K562 (cell line): ENCODE data around the gene CLCA1. TPM values are rescaled to one million over a fixed set of nuclear protein-coding genes. Genes with fewer than 3 reads are reported as not detected.

Source experiments
- FOSL1 ChIP-seq: fragments of 200-800 bp; sonication (Bioruptor generic); conservative IDR thresholded peaks from 2 replicates; pipeline ENCODE4 v1.6.1; 2016; ENCODE audit warnings: missing genetic modification characterization, missing compliant biosample characterization
- FOXJ3 ChIP-seq: sonication (generic); formaldehyde crosslinking; IDR thresholded peaks from 2 replicates; pipeline ENCODE4 v1.4.0; 2020; ENCODE audit warnings: mild to moderate bottlenecking, missing genetic modification reagents
- HMG20B ChIP-seq: fragments of 250-450 bp; sonication (Bioruptor Pico); IDR thresholded peaks from 2 replicates; pipeline ENCODE4 v1.5.0; 2021; ENCODE audit warnings: mild to moderate bottlenecking
- MAFK ChIP-seq: IDR thresholded peaks from 2 replicates; pipeline ENCODE4 v1.6.1; 2011; ENCODE audit warnings: low read length, improper control_type of control experiment
- MBD2 ChIP-seq: sonication (generic); IDR thresholded peaks from 2 replicates; pipeline ENCODE4 v1.6.1; 2016; ENCODE audit warnings: low read depth, borderline replicate concordance
- MYBL2 ChIP-seq, 2 experiments: fragments of 450-650 bp in 1 of 2; sonication (generic) in 1 of 2; formaldehyde crosslinking in 1 of 2; IDR thresholded peaks; 2 replicates each; pipeline versions ENCODE4 v1.6.1 to v1.8.1; 2017 to 2022; ENCODE audit warnings: borderline replicate concordance in 1 of 2, inconsistent platforms in 1 of 2, low read depth in 1 of 2, mild to moderate bottlenecking in 1 of 2, missing genetic modification reagents in 1 of 2, moderate library complexity in 1 of 2
- MYC ChIP-seq, 2 experiments: fragments of 250-450 bp in 1 of 2; sonication (Bioruptor Pico) in 1 of 2; IDR thresholded peaks; 2 replicates each; pipeline versions ENCODE4 v1.5.1 to v1.6.1; 2012 to 2021; ENCODE audit warnings: low read depth in 2 of 2, borderline replicate concordance in 1 of 2, improper control_type of control experiment in 1 of 2, low read length in 1 of 2, mild to moderate bottlenecking in 1 of 2, moderate library complexity in 1 of 2
- NFE2L1 ChIP-seq: fragments of 450-650 bp; IDR thresholded peaks from 2 replicates; pipeline ENCODE4 v1.6.1; 2016; ENCODE audit warnings: missing genetic modification characterization, low read depth, mild to moderate bottlenecking, missing compliant biosample characterization, moderate library complexity, borderline replicate concordance
- RB1 ChIP-seq: fragments of 450-650 bp; IDR thresholded peaks from 2 replicates; pipeline ENCODE4 v1.6.1; 2017; ENCODE audit warnings: low read depth, mild to moderate bottlenecking
- SUPT5H ChIP-seq: fragments of 450-650 bp; IDR thresholded peaks from 2 replicates; pipeline ENCODE4 v1.6.1; 2016
- ZNF75A ChIP-seq: fragments of 450-650 bp; formaldehyde crosslinking; IDR thresholded peaks from 2 replicates; pipeline ENCODE4 v1.4.0; 2020; ENCODE audit warnings: mild to moderate bottlenecking
- polyA plus RNA-seq, 8 experiments: library from polyadenylated mRNA; depleted of rRNA in 4 of 8; stranded (reverse) in 5 of 8; unstranded in 3 of 8; fragments of >200 nt; fragmentation: Nextera tagmentation in 2 of 8; fragmentation: Illumina TruSeq in 1 of 8; extraction: Ambion mirVana in 2 of 8; extraction: Trizol in 1 of 8; gene quantifications; 2 replicates each; pipeline versions ENCODE4 v1.2.1 to v1.2.3, GENCODE V29; 2011 to 2014; ENCODE audit warnings: inconsistent platforms in 1 of 8, missing spikeins in 1 of 8
- total RNA-seq, 7 experiments: library from RNA; depleted of rRNA in 6 of 7; stranded (reverse); fragments of >200 nt in 6 of 7; fragmentation: Illumina TruSeq in 2 of 7; extraction: Trizol in 2 of 7; gene quantifications; 2 replicates each; pipeline versions ENCODE4 v1.2.1 to v1.2.3, GENCODE V29; 2011 to 2021; ENCODE audit warnings: low replicate concordance in 1 of 7
- TF ChIP-seq, protein P1 (sequence below): fragments of 450-650 bp; IDR thresholded peaks from 2 replicates; pipeline ENCODE4 v1.6.1; 2017; ENCODE audit warnings: antibody characterized with exemption
- TF ChIP-seq, protein P2 (sequence below), 2 experiments: fragments of 450-650 bp; formaldehyde crosslinking in 1 of 2; IDR thresholded peaks; 2 replicates each; pipeline versions ENCODE4 v1.4.0 to v1.6.1; 2014 to 2020; ENCODE audit warnings: mild to moderate bottlenecking in 2 of 2, borderline replicate concordance in 1 of 2, low read depth in 1 of 2
- TF ChIP-seq, protein P3 (sequence below): fragments of 450-650 bp; formaldehyde crosslinking; IDR thresholded peaks from 2 replicates; pipeline ENCODE4 v1.4.0; 2020; ENCODE audit warnings: mild to moderate bottlenecking, moderate library complexity

The CLCA1 gene
- total and polyA plus RNA-seq, 9 of the 15 experiments (the other 6 are each of a cell fraction or from before 2014, with no cell fraction given) = 0.03 to 0.08 (median 0.04) TPM; not detected in 6

DNA sequence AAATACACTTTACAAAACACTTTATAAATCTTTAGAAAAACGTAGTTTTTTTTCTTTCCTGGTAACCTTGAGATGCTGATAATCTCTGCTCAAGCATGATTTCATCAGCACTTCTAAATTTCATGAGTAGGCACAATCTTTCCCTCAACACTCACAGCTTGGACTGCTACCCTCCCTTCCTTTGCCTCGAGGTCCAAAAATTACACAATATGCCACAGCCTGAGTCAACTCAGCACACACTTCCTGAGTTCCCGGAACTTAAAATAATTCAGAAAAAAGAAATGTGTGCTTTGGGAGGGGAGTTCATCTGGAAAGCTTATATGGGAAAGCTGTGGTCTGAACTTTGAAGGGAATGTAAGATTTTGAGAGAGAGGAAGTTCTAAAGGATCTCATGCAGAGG is 38.9 kb upstream of the CLCA1 start (continued):
- TF ChIP-seq, protein P1, sequence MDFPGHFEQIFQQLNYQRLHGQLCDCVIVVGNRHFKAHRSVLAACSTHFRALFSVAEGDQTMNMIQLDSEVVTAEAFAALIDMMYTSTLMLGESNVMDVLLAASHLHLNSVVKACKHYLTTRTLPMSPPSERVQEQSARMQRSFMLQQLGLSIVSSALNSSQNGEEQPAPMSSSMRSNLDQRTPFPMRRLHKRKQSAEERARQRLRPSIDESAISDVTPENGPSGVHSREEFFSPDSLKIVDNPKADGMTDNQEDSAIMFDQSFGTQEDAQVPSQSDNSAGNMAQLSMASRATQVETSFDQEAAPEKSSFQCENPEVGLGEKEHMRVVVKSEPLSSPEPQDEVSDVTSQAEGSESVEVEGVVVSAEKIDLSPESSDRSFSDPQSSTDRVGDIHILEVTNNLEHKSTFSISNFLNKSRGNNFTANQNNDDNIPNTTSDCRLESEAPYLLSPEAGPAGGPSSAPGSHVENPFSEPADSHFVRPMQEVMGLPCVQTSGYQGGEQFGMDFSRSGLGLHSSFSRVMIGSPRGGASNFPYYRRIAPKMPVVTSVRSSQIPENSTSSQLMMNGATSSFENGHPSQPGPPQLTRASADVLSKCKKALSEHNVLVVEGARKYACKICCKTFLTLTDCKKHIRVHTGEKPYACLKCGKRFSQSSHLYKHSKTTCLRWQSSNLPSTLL = no peak
- TF ChIP-seq ZNF75A (CRISPR knock-in tag) (no peak), FOXJ3 (CRISPR knock-in tag) (no peak), MAFK (peak; percentile 71; the same call in 1 of the 2 replicates), MYBL2 (IDR thresholded peaks at IDR 0.05; ENCODE audit: low read depth) (no peak), MYBL2 (CRISPR knock-in tag; IDR thresholded peaks at IDR 0.05; ENCODE audit: borderline replicate concordance) (no peak), FOSL1 (tag) (peak; percentile 84), HMG20B (no peak), NFE2L1 (tag) (no peak), MYC (IDR thresholded peaks at IDR 0.05; ENCODE audit: low read depth, low read length) (no peak), MYC (CRISPR knock-in tag; IDR thresholded peaks at IDR 0.05; ENCODE audit: borderline replicate concordance, low read depth) (no peak), MBD2 (no peak), RB1 (no peak), SUPT5H (no peak)
- TF ChIP-seq, protein P2, sequence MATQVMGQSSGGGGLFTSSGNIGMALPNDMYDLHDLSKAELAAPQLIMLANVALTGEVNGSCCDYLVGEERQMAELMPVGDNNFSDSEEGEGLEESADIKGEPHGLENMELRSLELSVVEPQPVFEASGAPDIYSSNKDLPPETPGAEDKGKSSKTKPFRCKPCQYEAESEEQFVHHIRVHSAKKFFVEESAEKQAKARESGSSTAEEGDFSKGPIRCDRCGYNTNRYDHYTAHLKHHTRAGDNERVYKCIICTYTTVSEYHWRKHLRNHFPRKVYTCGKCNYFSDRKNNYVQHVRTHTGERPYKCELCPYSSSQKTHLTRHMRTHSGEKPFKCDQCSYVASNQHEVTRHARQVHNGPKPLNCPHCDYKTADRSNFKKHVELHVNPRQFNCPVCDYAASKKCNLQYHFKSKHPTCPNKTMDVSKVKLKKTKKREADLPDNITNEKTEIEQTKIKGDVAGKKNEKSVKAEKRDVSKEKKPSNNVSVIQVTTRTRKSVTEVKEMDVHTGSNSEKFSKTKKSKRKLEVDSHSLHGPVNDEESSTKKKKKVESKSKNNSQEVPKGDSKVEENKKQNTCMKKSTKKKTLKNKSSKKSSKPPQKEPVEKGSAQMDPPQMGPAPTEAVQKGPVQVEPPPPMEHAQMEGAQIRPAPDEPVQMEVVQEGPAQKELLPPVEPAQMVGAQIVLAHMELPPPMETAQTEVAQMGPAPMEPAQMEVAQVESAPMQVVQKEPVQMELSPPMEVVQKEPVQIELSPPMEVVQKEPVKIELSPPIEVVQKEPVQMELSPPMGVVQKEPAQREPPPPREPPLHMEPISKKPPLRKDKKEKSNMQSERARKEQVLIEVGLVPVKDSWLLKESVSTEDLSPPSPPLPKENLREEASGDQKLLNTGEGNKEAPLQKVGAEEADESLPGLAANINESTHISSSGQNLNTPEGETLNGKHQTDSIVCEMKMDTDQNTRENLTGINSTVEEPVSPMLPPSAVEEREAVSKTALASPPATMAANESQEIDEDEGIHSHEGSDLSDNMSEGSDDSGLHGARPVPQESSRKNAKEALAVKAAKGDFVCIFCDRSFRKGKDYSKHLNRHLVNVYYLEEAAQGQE (IDR thresholded peaks at IDR 0.05; ENCODE audit: borderline replicate concordance) = no peak
- TF ChIP-seq, protein P2 (CRISPR knock-in tag; IDR thresholded peaks at IDR 0.05; ENCODE audit: low read depth) = no peak
- TF ChIP-seq, protein P3, sequence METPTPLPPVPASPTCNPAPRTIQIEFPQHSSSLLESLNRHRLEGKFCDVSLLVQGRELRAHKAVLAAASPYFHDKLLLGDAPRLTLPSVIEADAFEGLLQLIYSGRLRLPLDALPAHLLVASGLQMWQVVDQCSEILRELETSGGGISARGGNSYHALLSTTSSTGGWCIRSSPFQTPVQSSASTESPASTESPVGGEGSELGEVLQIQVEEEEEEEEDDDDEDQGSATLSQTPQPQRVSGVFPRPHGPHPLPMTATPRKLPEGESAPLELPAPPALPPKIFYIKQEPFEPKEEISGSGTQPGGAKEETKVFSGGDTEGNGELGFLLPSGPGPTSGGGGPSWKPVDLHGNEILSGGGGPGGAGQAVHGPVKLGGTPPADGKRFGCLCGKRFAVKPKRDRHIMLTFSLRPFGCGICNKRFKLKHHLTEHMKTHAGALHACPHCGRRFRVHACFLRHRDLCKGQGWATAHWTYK (CRISPR knock-in tag) = no peak
